Activated naive CD8-positive, alpha-beta T cell treated with anti-CD3 and anti-CD28 coated beads for 36 hours (primary cell): ENCODE data around the gene WASHC3. TPM values are rescaled to one million over a fixed set of nuclear protein-coding genes. Genes with fewer than 3 reads are reported as not detected.

Experiments
- DNase-seq: peaks from one replicate; pipeline ENCODE4 v3.0.0; 2021
- H3K27ac Mint-ChIP-seq: one replicate; pipeline ENCODE4 v1.8.0; 2022; ENCODE audit warnings: mild to moderate bottlenecking, moderate library complexity, mixed read lengths
- H3K27me3 Mint-ChIP-seq: one replicate; pipeline ENCODE4 v1.8.0; 2022; ENCODE audit warnings: mild to moderate bottlenecking, mixed read lengths
- H3K36me3 Mint-ChIP-seq: one replicate; pipeline ENCODE4 v1.8.0; 2021; ENCODE audit warnings: mild to moderate bottlenecking, mixed read lengths
- H3K4me1 Mint-ChIP-seq: one replicate; pipeline ENCODE4 v1.8.0; 2021; ENCODE audit warnings: mixed read lengths
- H3K4me3 Mint-ChIP-seq: one replicate; pipeline ENCODE4 v1.8.0; 2022; ENCODE audit warnings: mild to moderate bottlenecking, moderate library complexity, mixed read lengths
- H3K9me3 Mint-ChIP-seq: one replicate; pipeline ENCODE4 v1.8.0; 2022; ENCODE audit warnings: mixed read lengths
- total RNA-seq, 2 experiments: library from RNA; stranded (reverse); gene quantifications; one replicate each; pipeline ENCODE4 v1.2.3, GENCODE V29; 2021

WASHC3 gene
- total RNA-seq, 2 experiments from 2014 or later: 35.0 to 37.9 TPM

- Mint-ChIP-seq H3K4me1 (peaks cover 4% of the 10 kb centered on the region), H3K27ac (no peak overlapping the region), H3K4me3 (no peak overlapping the region), H3K9me3 (peaks cover 8% of the 10 kb centered on the region), H3K27me3 (no peaks in the 10 kb centered on the region), H3K36me3 (peaks cover 4% of the 10 kb centered on the region)
- no peak for DNase-seq
Measured at GRCh38 chr12:101963697-101964096, 98.1 kb downstream of the WASHC3 start.

Other genes with a start within 250 kb of the WASHC3 start
- gene GNPTAB, start 231.0 kb downstream of the WASHC3 start, total RNA-seq: 10 to 100 TPM; 44.9 to 47.4 TPM
- gene DRAM1, start 184.4 kb downstream of the WASHC3 start, total RNA-seq: 1 to 10 TPM; 5.2 to 6.7 TPM
- 100 to 1,000 TPM; 107 to 117 TPM for gene NUP37, start 58.1 kb upstream of the WASHC3 start, total RNA-seq
- gene PARPBP, start 58.2 kb upstream of the WASHC3 start, total RNA-seq: 10 to 100 TPM; 23.8 to 26.3 TPM
- gene PMCH, start 135.8 kb upstream of the WASHC3 start, total RNA-seq: under 1 TPM in 1 of 2 experiments, not detected in 1; 0.68 TPM